HG03571 (cell line): ENCODE results near the gene ELAVL3.
"Not testable (repeated sequence)": the region's sequence is repeated elsewhere in the genome, so short reads cannot be mapped to it uniquely, and the experiment has no call there.

Source experiments
- ATAC-seq: cut with Tn5 transposase; IDR thresholded peaks from one replicate; pipeline ENCODE4 v1.9.1; 2021; ENCODE audit not compliant: unreplicated experiment

Gene ELAVL3

DNA sequence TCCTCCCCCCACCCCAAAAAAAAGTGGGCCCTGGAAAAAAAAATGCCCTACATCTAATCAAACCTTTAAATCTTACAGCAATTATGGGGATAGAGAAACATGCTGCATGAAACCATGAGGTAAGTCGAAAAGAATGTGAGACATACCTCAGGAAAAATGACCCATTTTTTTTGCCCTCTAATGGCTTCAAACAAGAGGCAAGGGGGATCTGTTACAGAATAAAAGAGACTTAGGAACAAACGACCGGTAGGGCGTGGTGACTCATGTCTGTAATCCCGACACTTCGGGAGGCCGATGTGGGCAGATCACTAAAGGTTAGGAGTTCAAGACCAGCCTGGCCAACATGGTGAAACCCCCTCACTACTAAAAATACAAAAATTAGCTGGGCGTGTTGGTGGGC, 70.2 kb downstream of the ELAVL3 start:
- no peak for ATAC-seq

DNA sequence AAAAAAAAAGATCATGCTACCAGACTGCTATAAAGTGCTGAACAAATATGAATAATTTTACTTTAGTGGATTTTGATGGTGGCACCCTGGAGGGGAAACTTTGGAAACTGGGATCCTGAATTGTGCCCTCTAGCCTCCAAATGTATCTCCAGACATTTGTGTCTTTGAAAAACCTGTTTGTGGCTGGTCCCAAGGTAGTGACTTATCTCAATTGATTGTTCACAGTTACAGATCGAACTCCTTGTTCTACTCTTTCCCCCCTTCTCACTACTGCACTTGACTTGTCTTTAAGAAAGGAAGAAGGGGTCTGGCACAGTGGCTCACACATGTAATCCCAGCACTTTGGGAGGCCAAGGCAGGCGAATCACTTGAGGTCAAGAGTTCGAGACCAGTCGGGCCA, 72.3 kb downstream of the ELAVL3 start:
- ATAC-seq, result no peak

DNA sequence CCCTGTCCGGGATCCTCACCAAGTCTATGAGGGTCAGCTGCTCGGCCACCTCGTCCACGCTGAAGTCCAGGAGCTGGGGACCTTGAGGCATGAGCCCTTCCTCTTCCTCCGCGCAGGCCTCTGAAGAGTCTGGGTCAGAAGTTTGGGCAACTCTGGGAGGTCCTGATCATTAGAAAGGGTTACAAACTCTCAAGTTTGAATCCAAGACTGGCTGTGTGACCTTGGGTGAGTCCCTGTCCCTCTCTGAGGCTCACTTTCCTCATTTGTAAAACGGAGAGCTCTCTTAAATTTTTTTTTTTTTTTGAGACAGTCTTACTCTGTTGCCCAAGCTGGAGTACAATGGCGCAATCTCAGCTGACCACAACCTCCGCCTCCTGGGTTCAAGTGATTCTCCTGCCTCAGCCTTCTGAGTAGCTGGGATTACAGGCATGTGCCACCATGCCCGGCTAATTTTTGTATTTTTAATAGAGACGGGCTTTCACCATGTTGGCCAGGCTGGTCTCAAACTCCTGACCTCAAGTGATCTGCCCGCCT, 74.1 kb downstream of the ELAVL3 start:
- ATAC-seq, result not testable (repeated sequence)

DNA sequence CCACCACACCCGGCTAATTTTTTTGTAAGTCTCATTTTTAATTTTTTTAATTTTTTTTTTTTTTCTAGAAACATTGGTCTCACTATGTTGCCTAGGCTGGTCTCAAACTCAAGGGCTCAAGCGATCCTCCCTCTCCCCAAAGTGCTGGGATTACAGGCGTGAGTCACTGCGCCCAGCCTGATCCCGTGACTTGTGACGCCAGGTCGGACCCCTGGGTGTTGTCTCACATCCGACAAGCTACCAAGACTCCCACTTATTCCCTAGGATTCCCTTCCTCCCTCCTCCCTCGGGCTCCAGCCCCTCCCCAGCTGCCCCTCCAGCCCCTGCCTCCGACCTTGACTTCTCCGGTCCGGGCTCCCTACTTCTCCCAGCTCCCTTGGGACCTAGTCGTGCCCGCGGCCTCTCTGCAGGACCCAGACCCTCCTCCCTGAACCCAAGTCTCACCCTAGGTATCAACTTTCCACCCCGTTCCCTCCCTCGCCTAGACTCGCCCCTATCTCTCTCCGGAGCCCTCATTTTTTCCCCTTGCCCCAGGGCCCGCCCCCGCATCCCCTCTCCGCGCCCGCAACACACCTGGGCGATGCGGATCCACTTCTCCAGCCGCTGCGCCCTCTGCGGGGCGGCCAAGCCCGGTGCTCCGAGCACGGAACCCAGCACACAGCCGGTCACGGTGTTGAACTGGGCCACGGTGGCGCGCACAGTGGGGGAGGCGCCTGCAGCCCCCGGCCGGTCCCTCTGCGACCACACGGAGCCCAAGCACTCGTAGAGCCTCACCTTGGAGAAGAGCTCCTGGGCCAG, 74.8 kb downstream of the ELAVL3 start:
- ATAC-seq, result no peak

DNA sequence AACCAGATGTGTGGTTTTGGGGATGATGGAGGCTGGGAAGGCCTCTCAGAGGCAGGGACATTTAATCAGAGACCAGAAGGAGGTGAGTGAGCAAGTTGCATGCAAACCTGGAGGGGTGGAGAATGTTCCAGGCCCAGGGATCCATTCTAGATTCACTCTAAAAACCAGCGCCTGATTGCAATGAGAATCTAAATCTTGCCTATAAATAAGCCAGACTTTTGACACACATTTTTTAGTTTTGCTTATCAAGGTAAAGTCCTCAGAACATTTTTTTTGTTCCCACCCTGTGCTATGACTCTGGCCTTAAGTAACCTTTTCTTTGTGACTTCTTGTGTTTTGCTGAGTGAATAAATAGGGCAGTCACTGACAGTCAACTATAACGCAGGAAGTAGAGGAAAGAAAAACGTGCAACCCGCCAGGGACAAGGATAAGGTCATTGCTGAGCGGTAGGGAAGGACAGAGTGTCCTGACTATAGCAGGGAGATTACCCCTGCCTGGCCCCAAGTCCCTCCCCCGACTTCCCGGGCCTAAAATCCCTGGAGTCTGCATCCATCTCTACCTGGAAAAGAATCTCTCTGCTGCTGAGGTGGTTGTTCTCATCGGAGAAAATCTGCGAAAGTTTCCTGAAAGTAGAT, 76.1 kb downstream of the ELAVL3 start:
- ATAC-seq, result no peak

DNA sequence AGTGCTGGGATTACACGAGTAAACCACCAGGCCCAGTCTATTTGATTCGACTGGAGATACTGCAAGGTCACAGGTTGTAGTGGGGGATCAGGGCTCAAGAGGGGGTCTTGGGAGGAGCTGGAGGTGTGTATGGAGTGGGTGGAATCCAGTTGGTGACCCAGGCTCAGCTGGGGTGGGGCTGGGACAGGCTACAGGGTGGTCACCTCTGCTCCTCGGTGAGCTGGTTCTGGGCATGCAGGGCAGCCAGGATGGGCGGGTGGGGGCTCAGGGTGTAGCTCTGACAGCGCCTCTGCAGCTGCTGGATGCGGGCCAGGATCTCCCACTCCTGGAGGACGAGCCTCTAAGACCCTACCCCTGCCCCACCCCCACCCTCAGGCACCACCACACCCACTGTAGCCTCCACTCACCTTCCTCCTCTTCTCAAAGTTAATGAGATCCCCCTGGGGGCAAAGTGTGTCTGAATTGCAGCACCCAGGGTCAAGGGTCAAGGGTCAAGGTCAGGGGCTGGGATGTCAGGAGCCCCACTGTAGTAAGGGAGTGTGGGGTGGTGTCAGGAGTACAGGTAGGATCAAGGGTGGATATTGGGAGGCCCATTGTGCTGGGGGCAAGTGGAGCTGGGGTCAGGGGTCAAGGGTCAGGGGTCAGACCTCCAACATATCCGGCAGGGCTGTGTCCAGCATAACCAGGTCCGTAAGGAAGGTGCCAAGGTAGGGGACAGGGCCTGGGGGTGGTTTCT, 78.9 kb downstream of the ELAVL3 start:
- ATAC-seq, result no peak
